ENCODE data around the gene MOSPD3.

- TF ChIP-seq EZH2phosphoT487 (IDR thresholded peaks at IDR 0.05; ENCODE audit: low read depth, severe bottlenecking, unreplicated experiment) (no peak), CTCF (IDR thresholded peaks at IDR 0.05; ENCODE audit: poor library complexity) (no peak)
Observed at GRCh38 chr7:100586266-100587025, 25.9 kb upstream of the MOSPD3 start, which contains the start of gene FBXO24.
